Thyroid gland (tissue), 4 donors: ENCODE measurements around the gene MYO19. TPM values are rescaled to one million over a fixed set of nuclear protein-coding genes. Genes with fewer than 3 reads are reported as not detected.

Source experiments
- DNase-seq, 2 donors: peaks; one replicate each; pipeline ENCODE4 v3.0.0-alpha.2; 2019
- H3K27ac ChIP-seq, 3 donors: fragments of 200-600 bp; sonication (generic); 1 replicate in 2 of 3; 2 replicates in 1 of 3; pipeline ENCODE4 v1.5.1; 2016 to 2019; ENCODE audit warnings: mild to moderate bottlenecking in 1 of 3, moderate library complexity in 1 of 3
- H3K27me3 ChIP-seq: fragments of 200-600 bp; sonication (generic); one replicate; pipeline ENCODE4 v1.5.1; 2019
- H3K36me3 ChIP-seq, 2 donors: fragments of 200-600 bp; sonication (generic); one replicate each; pipeline ENCODE4 v1.5.1; 2016 to 2019
- H3K4me1 ChIP-seq, 2 donors: fragments of 200-600 bp; sonication (generic); one replicate each; pipeline ENCODE4 v1.5.1; 2017 to 2019
- H3K4me3 ChIP-seq, 3 donors: fragments of 200-600 bp; sonication (generic); replicated peaks in 1 of 3; 1 replicate in 2 of 3; 2 replicates in 1 of 3; pipeline ENCODE4 v1.5.1; 2016; ENCODE audit warnings: mild to moderate bottlenecking in 1 of 3
- H3K9me3 ChIP-seq: fragments of 200-600 bp; sonication (generic); one replicate; pipeline ENCODE4 v1.5.1; 2017
- POLR2A ChIP-seq, 2 donors: fragments of 450-650 bp; IDR thresholded peaks; one replicate each; pipeline ENCODE4 v1.6.1; 2017; ENCODE audit warnings: antibody characterized with exemption in 2 of 2, mild to moderate bottlenecking in 2 of 2, moderate library complexity in 1 of 2
- WGBS, 2 donors: methylation state at CpG; one replicate each; pipeline ENCODE4 v1.1.5; 2017; 5-methylcytosine and 5-hydroxymethylcytosine counted together
- intact Hi-C: fragments of 100-400 bp; cut with DNase I; formaldehyde crosslinking; loops from one replicate; pipeline ENCODE4 v1.15.1; 2023
- total RNA-seq, 4 donors: library from RNA; depleted of rRNA; stranded (reverse); fragments of >200 nt; gene quantifications; one replicate each; pipeline ENCODE4 v1.2.3, GENCODE V29; 2016
- TF ChIP-seq, protein P1 (sequence below), 6 experiments: fragments of 200-600 bp in 3 of 6; fragments of 450-650 bp in 3 of 6; sonication (generic) in 3 of 6; IDR thresholded peaks; one replicate each; pipeline ENCODE4 v1.5.1; 2016 to 2019; ENCODE audit warnings: antibody characterized with exemption in 6 of 6, mild to moderate bottlenecking in 2 of 6, inconsistent platforms in 1 of 6, moderate library complexity in 1 of 6

The MYO19 gene
- total RNA-seq, 4 donors from 2014 or later = 45.6 to 80.0 (median 64.5) TPM

DNA sequence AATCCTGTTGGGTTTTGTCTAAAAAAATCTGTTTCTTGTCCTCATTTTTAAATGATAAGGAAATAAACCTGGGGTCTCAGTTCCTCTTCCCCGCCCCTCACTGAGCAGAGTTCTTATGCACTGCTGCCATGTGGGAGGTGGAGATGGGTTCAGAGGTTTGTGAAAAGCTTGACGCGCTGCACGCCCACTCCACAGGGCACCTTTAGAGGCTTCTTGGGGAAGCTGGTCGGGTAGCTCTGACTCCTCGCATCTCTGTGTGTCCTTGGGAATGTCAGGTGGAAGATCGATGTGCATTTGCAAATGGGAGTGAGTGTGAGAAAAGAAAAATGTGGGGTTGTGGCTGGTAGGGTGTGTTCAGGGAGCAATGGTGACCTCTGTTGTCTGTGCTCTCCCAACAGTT lies 52.8 kb downstream of the MYO19 start:
- Histone ChIP-seq H3K27ac (no peak overlapping the region), H3K36me3 (no peaks in the 10 kb centered on the region), H3K9me3 (no peaks in the 10 kb centered on the region), H3K4me3 (no peak overlapping the region), H3K4me1 (peaks cover 16 to 18% of the 10 kb centered on the region in 2 donors), H3K27me3 (no peaks in the 10 kb centered on the region)
- DNase-seq = no peak
- intact Hi-C loops = no loop called here
- WGBS, 2 donors = 79 to 82% methylated on average over 7 of the region's 7 CpGs
- TF ChIP-seq, protein P1, sequence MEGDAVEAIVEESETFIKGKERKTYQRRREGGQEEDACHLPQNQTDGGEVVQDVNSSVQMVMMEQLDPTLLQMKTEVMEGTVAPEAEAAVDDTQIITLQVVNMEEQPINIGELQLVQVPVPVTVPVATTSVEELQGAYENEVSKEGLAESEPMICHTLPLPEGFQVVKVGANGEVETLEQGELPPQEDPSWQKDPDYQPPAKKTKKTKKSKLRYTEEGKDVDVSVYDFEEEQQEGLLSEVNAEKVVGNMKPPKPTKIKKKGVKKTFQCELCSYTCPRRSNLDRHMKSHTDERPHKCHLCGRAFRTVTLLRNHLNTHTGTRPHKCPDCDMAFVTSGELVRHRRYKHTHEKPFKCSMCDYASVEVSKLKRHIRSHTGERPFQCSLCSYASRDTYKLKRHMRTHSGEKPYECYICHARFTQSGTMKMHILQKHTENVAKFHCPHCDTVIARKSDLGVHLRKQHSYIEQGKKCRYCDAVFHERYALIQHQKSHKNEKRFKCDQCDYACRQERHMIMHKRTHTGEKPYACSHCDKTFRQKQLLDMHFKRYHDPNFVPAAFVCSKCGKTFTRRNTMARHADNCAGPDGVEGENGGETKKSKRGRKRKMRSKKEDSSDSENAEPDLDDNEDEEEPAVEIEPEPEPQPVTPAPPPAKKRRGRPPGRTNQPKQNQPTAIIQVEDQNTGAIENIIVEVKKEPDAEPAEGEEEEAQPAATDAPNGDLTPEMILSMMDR (IDR thresholded peaks at IDR 0.05) = no peak
- no peak for TF ChIP-seq POLR2A (IDR thresholded peaks at IDR 0.05)

GRCh38 chr17:36475346-36475970 lies 59.2 kb downstream of the MYO19 start:
- Histone ChIP-seq H3K27ac (no peak overlapping the region), H3K4me1 (no peaks in the 10 kb centered on the region), H3K4me3 (no peak overlapping the region), H3K9me3 (no peaks in the 10 kb centered on the region), H3K27me3 (no peaks in the 10 kb centered on the region), H3K36me3 (no peaks in the 10 kb centered on the region)
- DNase-seq = peak; percentile 25 to 33
- intact Hi-C loops = no loop called here
- no peak for TF ChIP-seq POLR2A (IDR thresholded peaks at IDR 0.05)
- TF ChIP-seq, protein P1 (IDR thresholded peaks at IDR 0.05) = no peak
- WGBS, 2 donors = 63 to 67% methylated on average over 1 to 4 of the region's 4 CpGs

- H3K27me3 ChIP-seq = peaks cover 3% of the 10 kb centered on the region
- H3K4me3 ChIP-seq = no peak overlapping the region
- DNase-seq = no peak
- TF ChIP-seq POLR2A (IDR thresholded peaks at IDR 0.05) = no peak
- TF ChIP-seq, protein P1 (IDR thresholded peaks at IDR 0.05) = no peak
- no peaks in the 10 kb centered on the region for H3K36me3 ChIP-seq
- H3K9me3 ChIP-seq = no peaks in the 10 kb centered on the region
- no peak overlapping the region for H3K27ac ChIP-seq
- 67% methylated on average over 4 to 7 of the region's 7 CpGs for WGBS, 2 donors
- intact Hi-C loops = no loop called here
- H3K4me1 ChIP-seq = no peaks in the 10 kb centered on the region
These were observed 60.1 kb downstream of the MYO19 start for GRCh38 chr17:36474571-36474970.

DNA sequence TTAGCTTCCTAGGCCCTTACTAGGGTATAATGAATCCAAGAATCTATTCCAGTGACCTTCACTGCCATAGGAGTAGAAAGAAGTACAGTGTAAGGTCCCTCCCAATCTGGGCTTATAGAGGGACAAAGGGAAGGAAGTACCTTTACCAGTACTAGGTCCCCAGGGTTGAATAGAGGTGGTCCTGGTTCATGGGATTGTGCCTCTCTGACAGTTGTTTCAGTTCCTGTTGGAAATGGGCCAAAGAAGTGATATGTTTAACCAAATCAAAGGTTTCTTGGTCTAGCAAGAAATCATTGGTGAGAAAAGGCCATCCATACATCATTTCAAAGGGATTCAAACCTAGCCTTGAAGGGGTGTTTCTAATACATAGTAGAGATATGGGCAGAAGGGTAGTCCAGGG lies 64.2 kb downstream of the MYO19 start:
- no peak for DNase-seq
- peaks cover 3% of the 10 kb centered on the region for H3K27me3 ChIP-seq
- intact Hi-C loops = no loop called here

GRCh38 chr17:36469733-36470132 lies 64.9 kb downstream of the MYO19 start:
- no peaks in the 10 kb centered on the region for H3K9me3 ChIP-seq
- H3K27me3 ChIP-seq = peaks cover 5% of the 10 kb centered on the region
- WGBS, 2 donors = 70 to 87% methylated on average over 7 of the region's 7 CpGs
- no peak for TF ChIP-seq POLR2A (IDR thresholded peaks at IDR 0.05)
- TF ChIP-seq, protein P1 (IDR thresholded peaks at IDR 0.05) = no peak
- H3K27ac ChIP-seq = no peak overlapping the region
- intact Hi-C loops = no loop called here
- DNase-seq = no peak
- H3K36me3 ChIP-seq = no peaks in the 10 kb centered on the region
- peaks cover 0 to 4% of the 10 kb centered on the region in 2 donors for H3K4me1 ChIP-seq
- no peak overlapping the region for H3K4me3 ChIP-seq

More for the DNA sequence above, 64.2 kb downstream of the MYO19 start:
- no peaks in the 10 kb centered on the region for H3K9me3 ChIP-seq
- H3K36me3 ChIP-seq = no peaks in the 10 kb centered on the region
- H3K27ac ChIP-seq = no peak overlapping the region
- TF ChIP-seq, protein P1 (IDR thresholded peaks at IDR 0.05) = no peak
- TF ChIP-seq POLR2A (IDR thresholded peaks at IDR 0.05) = no peak
- peaks cover 0 to 4% of the 10 kb centered on the region in 2 donors for H3K4me1 ChIP-seq
- no peak overlapping the region for H3K4me3 ChIP-seq
